Measurements from ENCODE around the gene SMYD3. TPM values are rescaled to one million over a fixed set of nuclear protein-coding genes. Genes with fewer than 3 reads are reported as not detected.
A peak's percentile ranks its signal among the peaks of the same experiment; 100 is the strongest.

The SMYD3 gene
- total RNA-seq, 1 donor, result 45.5 TPM

- no peak overlapping the region for H3K4me3 ChIP-seq (ENCODE audit: low read depth, low read length)
- no peak for DNase-seq (ENCODE audit: low read depth)
- TF ChIP-seq CTCF (IDR thresholded peaks at IDR 0.05; ENCODE audit: insufficient read depth, low read length), result no peak
Observed at GRCh38 chr1:245710961-245711903, 795.8 kb downstream of the SMYD3 start.

DNA sequence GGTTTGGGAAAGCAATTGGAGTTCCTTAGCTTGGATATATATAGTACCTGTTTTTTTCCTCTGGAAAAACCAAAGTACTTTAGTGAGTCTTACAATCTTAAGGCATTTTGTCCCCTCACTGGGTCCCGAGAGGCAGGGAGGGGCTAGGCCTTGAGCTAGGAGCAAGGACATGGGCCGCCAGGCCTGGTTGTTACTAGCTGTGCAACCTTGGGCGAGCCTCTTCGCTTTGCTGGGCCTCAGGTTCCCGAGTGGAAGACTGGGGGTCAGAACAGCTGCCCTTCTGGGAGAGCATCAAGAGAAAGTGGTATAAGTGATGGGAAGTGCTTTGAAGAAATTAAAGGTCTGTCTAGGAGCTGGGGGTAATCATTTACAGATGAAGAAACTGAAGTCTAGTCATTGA lies 799.1 kb downstream of the SMYD3 start:
- no peak for DNase-seq (ENCODE audit: low read depth)
- no peak for TF ChIP-seq CTCF (IDR thresholded peaks at IDR 0.05; ENCODE audit: insufficient read depth, low read length)
- H3K4me3 ChIP-seq (ENCODE audit: low read depth, low read length), result no peak overlapping the region

DNA sequence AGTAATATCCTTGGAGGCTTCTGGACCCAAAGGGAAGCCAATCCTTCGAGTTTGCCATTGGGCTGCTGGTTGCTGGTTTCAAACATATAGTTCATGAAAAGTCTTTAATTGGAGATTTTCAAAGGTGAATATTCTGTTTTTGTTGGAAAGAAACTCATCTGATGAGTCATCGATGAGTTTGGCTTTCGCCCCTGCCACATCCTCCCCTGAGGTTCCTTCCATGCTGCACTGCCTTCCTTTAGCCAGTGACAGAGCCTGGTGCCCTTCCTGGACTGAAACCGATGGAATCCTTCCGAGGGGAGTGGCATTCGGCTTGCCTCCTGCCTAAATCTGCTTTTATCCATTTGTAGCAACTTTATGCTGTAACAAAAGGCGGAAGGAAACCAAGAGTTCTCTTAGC lies 802.3 kb downstream of the SMYD3 start:
- no peak overlapping the region for H3K4me3 ChIP-seq (ENCODE audit: low read depth, low read length)
- TF ChIP-seq CTCF (IDR thresholded peaks at IDR 0.05; ENCODE audit: insufficient read depth, low read length), result no peak
- peak; percentile 50 for DNase-seq (ENCODE audit: low read depth)

- DNase-seq (ENCODE audit: low read depth), result no peak
- TF ChIP-seq CTCF (IDR thresholded peaks at IDR 0.05; ENCODE audit: insufficient read depth, low read length), result no peak
Observed at GRCh38 chr1:245704341-245704740, 802.7 kb downstream of the SMYD3 start.

GRCh38 chr1:245702346-245702745 lies 804.7 kb downstream of the SMYD3 start:
- DNase-seq (ENCODE audit: low read depth), result no peak
- TF ChIP-seq CTCF (IDR thresholded peaks at IDR 0.05; ENCODE audit: insufficient read depth, low read length), result no peak
- H3K4me3 ChIP-seq (ENCODE audit: low read depth, low read length), result no peak overlapping the region

More at GRCh38 chr1:245704341-245704740, 802.7 kb downstream of the SMYD3 start:
- H3K4me3 ChIP-seq (ENCODE audit: low read depth, low read length), result no peak overlapping the region

GRCh38 chr1:245701631-245702030 lies 805.4 kb downstream of the SMYD3 start:
- DNase-seq (ENCODE audit: low read depth), result no peak
- TF ChIP-seq CTCF (IDR thresholded peaks at IDR 0.05; ENCODE audit: insufficient read depth, low read length), result no peak
- H3K4me3 ChIP-seq (ENCODE audit: low read depth, low read length), result no peak overlapping the region

All from fibroblast of the aortic adventitia (primary cell).